Stimulated activated CD4-positive, alpha-beta T cell treated with anti-CD3 and anti-CD28 coated beads, Interleukin-1b, Interleukin-23, amount 100 ng/mL, for 24 hours (primary cell): ENCODE data around the gene DNAH14.
"Not testable (repeated sequence)": the region's sequence is repeated elsewhere in the genome, so short reads cannot be mapped to it uniquely, and the experiment has no call there.

Experiments used
- DNase-seq, 4 experiments: peaks; one replicate each; pipeline ENCODE4 v3.0.0-alpha.2; 2020; ENCODE audit warnings: low read depth in 4 of 4, low spot score in 1 of 4

Gene DNAH14

DNA sequence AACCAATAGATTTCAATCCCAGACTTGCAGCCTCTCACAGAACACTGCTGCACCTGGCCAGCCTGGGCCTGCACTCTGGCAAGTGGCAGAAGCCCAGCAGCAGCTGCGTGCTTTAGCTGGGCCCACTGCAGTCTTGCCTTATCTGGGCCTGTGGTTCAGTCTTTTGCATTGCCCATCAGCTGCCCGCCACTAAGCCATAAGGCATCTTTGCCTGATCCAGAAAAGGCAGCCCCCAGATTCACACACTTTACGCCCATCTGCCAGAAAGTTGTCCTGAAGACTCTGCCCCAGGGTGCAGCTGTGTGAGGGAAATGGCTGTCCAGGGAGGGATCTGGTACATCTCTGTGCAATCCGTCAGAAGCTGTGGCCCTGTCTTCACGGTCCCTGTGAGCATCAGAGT is 217.0 kb downstream of the DNAH14 start:
- no peak for DNase-seq

- DNase-seq = not testable (repeated sequence)
Measured at GRCh38 chr1:225147791-225148190, 218.3 kb downstream of the DNAH14 start.

GRCh38 chr1:225152061-225152460 is 222.6 kb downstream of the DNAH14 start:
- no peak for DNase-seq

DNA sequence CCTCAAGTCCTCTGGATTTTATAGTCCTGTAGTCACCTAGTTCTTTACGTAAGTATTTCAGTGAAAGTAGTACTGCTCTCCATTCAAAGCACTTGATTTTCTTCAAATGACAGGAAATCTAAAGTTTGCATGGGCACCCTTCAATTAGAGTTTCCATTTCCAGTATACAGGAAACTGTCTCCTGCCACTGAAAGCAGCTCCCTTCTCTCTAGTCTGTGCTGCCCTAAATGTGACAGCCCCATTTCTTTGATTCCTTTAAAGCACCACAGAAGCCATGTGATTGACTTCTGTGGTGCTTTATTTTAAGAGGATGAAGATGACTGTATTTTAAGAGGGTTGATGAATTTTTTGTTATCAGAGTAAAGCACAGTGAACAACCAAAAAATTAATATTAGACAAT is 226.1 kb downstream of the DNAH14 start:
- DNase-seq = no peak

DNA sequence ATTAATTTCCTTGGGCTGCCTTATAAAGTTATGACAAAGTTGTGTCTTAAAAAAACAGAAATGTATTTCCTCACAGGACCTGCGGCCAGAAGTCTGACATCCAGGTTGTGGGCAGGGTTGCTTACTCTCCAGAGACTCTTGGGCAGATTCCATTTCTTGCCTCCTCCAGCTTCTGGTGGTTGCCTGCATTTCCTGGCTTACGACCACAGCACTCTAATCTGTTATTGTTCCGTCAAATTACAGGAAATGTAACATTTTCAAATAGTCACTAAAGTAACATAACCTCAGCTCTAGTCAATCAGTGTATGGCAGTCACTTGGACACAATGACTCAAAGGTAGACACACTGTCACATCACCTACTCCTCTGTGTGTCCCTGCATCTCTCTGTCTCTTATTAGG is 226.8 kb downstream of the DNAH14 start:
- DNase-seq = no peak

DNA sequence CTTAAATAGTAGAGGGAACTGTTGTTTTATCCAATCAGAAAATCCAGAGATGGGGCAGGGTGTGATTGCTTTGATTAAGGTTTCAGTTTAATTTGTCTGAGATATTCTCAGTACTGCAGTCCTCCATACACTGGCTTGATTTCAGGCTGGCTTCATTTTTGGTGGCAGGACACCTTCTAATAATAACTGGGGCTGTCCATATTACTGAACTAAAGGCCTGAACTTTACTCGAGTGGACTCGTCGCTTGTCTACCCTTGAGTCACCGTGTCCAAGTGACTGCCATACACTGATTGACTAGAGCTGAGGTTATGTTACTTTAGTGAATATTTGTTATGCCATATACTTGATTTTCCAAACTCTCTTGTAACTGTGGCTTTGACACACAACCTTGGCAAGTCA is 228.8 kb downstream of the DNAH14 start:
- DNase-seq = no peak

DNA sequence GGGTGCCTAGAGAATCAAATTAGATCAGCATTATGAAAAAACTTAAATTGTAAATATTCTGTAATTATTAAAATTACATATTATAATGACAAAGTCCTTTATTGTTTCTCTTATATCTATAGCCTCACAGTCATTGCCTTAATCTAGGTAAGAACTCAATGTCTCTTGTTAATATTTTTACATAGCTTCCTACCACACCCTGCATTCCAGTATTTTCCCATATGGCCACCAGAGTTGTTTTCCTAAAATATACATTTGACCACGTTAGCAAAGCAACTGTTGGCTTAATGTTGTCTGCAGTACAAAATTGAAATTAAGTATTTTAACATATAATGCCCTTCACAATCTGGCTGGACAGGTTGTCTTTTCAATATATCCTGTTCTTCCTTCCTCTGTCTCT is 230.3 kb downstream of the DNAH14 start:
- DNase-seq = no peak

GRCh38 chr1:225177409-225177808 is 247.9 kb downstream of the DNAH14 start:
- not testable (repeated sequence) for DNase-seq

DNA sequence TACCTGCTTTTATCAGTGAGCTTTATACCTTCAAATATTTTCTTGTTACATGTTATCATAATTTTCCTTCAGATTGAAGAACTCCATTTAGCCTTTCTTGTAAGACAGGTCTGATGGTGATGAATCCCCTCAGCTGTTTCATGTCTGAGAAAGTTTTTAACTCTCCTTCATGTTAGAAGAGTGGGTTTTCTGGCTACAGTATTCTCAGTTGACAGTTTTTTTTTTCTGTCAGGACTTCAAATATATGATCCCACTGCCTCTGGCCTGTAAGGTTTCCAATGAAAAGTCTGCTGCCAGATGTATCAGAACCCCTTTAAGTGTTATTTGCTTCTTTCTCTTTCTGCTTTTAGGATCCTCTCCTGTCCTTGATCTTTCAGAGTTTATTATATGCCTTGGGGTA is 250.2 kb downstream of the DNAH14 start:
- DNase-seq = no peak

DNA sequence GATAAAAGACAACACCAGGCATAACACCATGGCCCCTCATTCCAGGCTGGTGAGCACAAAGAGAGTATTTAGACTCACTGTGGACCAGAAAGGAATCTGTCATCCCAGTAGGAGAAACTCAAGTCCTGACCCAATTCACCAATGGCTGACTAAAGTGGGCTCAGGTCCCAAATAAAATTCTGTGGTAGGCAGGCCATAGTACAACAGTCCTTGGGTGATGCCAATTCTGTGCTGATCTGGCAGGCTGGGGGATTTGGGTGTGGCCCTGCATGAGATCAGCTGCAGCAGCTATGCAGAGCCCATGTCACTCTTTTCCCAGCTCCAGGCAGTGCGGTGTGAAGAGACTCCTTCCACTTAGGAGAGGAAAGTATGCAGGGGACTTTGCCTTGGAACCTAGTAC is 253.2 kb downstream of the DNAH14 start:
- no peak for DNase-seq

GRCh38 chr1:225191199-225191753 is 261.8 kb downstream of the DNAH14 start:
- no peak for DNase-seq

DNA sequence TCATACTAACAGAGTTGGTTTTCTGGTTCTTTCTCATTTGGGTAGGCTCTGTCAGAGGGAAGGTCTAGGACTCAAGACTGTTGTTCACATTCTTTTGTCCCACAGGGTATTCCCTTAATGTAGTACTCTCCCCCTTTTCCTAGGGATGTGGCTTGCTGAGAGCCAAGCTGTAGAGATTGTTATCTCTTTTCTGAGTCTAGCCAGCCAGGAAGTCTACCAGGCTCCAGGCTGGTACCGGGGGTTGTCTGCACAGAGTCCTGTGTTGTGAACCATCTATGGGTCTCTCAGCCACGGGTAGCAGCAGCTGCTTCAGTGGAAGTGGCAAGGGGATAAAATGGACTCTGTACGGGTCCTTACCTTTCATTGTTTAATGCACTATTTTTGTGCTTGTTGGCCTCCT is 272.0 kb downstream of the DNAH14 start:
- DNase-seq = no peak

DNA sequence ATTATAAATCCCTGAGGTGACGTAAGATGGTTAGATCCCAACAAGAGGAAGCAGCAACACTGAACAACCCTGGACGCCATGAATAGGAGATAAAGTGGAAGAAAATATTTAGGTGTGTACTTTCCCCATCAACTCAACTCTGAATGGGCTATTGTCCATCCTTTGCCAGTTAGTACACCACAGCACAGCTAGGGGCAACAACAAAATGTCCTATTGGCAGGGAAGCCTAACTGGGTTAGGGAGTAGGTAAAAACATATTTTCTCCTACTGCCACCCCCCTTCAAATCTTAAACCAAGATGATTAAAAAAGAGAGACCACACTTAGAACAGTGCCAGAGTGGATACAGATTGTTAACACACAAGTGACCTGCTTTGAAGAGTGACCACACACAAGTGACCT is 278.3 kb downstream of the DNAH14 start:
- no peak for DNase-seq

- no peak for DNase-seq
Measured at GRCh38 chr1:225209153-225209552, 279.7 kb downstream of the DNAH14 start.

GRCh38 chr1:225210180-225210579 is 280.7 kb downstream of the DNAH14 start:
- not testable (repeated sequence) for DNase-seq

- DNase-seq = not testable (repeated sequence)
Measured at GRCh38 chr1:225211694-225212442, 282.4 kb downstream of the DNAH14 start.

- no peak for DNase-seq
Measured at GRCh38 chr1:225224287-225224686, 294.8 kb downstream of the DNAH14 start.

GRCh38 chr1:225225681-225226080 is 296.2 kb downstream of the DNAH14 start:
- no peak for DNase-seq

DNA sequence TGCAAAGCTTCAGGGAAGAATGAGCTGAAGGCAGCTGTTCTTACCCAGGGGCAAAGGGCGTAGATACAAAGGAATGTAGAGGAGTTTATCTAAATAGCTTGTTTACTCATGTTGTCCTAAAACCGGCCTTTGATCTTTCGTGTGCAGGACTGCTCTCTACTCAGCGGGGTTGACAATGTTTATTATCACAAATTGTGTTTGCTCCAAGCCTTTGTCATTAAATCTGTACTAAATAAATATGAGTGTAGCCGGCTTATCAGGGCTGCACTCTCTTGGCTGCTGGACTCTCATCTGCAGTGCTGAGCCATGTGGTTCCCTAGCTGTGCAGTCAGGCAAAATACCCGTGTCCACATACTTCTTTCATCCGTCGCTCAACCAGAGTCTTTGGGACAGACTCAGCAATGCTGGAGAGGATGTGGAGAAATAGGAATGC is 299.4 kb downstream of the DNAH14 start:
- DNase-seq = no peak

DNA sequence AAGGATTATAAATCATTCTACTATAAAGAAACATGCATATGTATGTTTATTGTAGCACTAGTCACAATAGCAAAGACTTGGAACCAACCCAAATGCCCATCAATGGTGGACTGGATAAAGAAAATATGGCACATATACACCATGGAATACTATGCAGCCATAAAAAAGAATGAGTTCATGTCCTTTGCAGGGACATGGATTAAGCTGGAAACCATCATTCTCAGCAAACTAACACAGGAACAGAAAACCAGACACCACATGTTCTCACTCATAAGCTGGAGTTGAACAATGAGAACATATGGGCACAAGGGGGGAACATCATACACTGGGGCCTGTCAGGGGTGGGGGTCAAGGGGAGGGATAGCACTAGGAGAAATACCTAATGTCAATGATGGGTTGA is 300.0 kb downstream of the DNAH14 start:
- DNase-seq = not testable (repeated sequence)

- DNase-seq = no peak
Measured at GRCh38 chr1:225230483-225230882, 301.0 kb downstream of the DNAH14 start.

DNA sequence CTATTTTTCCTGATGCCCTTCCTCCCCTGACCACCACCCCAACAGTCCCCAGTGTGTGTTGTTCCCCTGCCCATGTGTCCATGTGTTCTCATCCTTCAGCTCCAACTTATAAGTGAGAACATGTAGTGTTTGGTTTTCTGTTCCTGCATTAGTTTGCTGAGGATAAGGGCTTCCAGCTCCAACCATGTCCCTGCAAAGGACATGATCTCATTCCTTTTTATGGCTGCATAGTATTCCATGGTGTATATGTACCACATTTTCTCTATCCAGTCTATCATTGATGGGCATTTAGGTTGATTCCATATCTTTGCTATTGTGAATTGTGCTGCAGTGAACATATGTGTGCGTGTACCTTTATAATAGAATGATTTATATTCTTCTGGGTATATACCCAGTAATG is 303.5 kb downstream of the DNAH14 start:
- not testable (repeated sequence) for DNase-seq

DNA sequence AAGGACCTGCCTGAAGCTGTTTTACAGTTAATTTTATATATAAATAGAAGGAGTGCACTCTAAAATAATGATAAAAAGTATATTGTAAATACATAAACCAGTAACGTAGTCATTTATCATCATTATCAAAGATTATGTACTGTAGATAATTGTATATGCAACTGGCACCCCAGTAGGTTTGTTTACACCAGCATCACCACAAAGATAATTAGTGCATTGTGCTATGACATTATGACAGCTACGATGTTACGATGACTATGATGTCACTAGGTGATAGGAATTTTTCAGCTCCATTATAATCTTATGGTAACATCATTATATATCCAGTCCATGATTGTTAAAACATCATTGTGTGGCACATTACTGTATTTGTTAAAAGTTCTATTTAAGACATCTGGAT is 313.1 kb downstream of the DNAH14 start:
- DNase-seq = no peak
